ENCODE measurements around the gene BLACAT1. TPM values are rescaled to one million over a fixed set of nuclear protein-coding genes. Genes with fewer than 3 reads are reported as not detected.

BLACAT1 gene
- polyA plus RNA-seq = 5.6 and 6.0 TPM in 2 replicates
- 12.2 and 15.9 TPM in 2 replicates for polyA minus RNA-seq

- no peaks in the 10 kb centered on the region for H3K9me3 ChIP-seq (ENCODE audit: low read length)
- no peaks in the 10 kb centered on the region for H3K9me2 ChIP-seq (ENCODE audit: insufficient read depth, low read length)
- peak within 1 kb of the TSS; percentile 98 for H3K4me2 ChIP-seq (ENCODE audit: low read length)
- peaks cover 8% of the 10 kb centered on the region for H4K20me1 ChIP-seq (ENCODE audit: insufficient read depth)
- no peaks in the 10 kb centered on the region for H3K27me3 ChIP-seq (ENCODE audit: insufficient read depth, low read depth, low read length)
- peaks cover 4% of the 10 kb centered on the region for H3F3A ChIP-seq (ENCODE audit: insufficient read depth, low read length, poor library complexity, severe bottlenecking)
- peak within 1 kb of the TSS; percentile 81 for H3K4me3 ChIP-seq (ENCODE audit: low read length)
- peak within 1 kb of the TSS; percentile 93 for H3K27ac ChIP-seq (ENCODE audit: low read length)
- peak; percentile 49 for TF ChIP-seq SMC3 (conservative IDR thresholded peaks at IDR 0.05; ENCODE audit: poor library complexity)
- TF ChIP-seq RAD21 (conservative IDR thresholded peaks at IDR 0.05) = no peak
- TF ChIP-seq REST (IDR thresholded peaks at IDR 0.05; ENCODE audit: borderline replicate concordance) = peak; percentile 14
- peak; percentile 9 for TF ChIP-seq POLR2AphosphoS5 (IDR thresholded peaks at IDR 0.05)
- no peak for TF ChIP-seq EZH2 (IDR thresholded peaks at IDR 0.05; ENCODE audit: borderline replicate concordance, insufficient read depth, low read length, poor library complexity, severe bottlenecking)
- peaks cover 6% of the 10 kb centered on the region for H3K36me3 ChIP-seq (ENCODE audit: insufficient read depth, low read length)
- peak within 1 kb of the TSS; percentile 35 for H2AFZ ChIP-seq (ENCODE audit: low read depth, low read length)
- peak within 1 kb of the TSS; percentile 93 for H3K9ac ChIP-seq (ENCODE audit: low read length)
- peaks cover 63% of the 10 kb centered on the region for H3K79me2 ChIP-seq (replicated peaks; ENCODE audit: insufficient read depth, low read length)
Observed at GRCh38 chr1:205455581-205456382, at the start of gene BLACAT1. Gene BLACAT1 (minus strand): TSS chr1:205456045.

DNA sequence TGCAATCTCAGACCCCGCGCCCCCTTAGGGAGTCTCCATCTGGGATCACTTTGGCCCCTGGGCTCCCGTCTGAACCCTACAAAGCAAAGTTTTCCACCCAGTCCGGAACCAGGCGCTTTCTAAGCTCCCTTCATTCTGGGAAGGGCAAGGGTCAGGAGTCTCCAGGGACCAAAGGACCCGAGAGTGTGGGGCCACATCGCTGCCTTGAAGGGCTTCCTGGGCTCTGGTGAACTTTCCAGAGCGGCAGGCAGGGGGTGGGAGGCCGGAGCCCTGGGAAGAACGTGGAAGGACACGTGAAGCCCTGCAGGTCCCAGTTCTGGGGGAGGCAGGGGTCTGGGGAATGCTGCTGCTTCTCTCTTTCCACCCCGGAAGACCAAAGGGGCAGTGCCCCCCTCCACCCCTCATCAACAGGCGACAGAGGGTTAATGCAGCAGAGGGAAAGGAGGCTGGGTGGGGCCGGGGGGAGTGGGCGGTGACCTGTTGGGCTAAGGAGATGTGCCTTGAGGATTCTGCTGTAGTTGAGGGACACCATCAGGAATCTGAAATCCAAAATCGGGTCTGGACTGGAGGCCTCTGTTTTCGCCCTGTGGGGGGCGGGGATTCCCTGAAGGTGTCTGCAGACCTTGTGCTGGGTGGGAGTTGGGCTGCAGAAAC is 49.4 kb upstream of the BLACAT1 start:
- TF ChIP-seq TAF1 (IDR thresholded peaks at IDR 0.05; ENCODE audit: low read depth) = no peak
- no peak for TF ChIP-seq SMC3 (conservative IDR thresholded peaks at IDR 0.05; ENCODE audit: poor library complexity)
- TF ChIP-seq EZH2 (IDR thresholded peaks at IDR 0.05; ENCODE audit: borderline replicate concordance, insufficient read depth, low read length, poor library complexity, severe bottlenecking) = no peak
- no peak for TF ChIP-seq EP300 (conservative IDR thresholded peaks at IDR 0.05; ENCODE audit: poor library complexity, severe bottlenecking)
- TF ChIP-seq CTCF (IDR thresholded peaks at IDR 0.05; ENCODE audit: poor library complexity, severe bottlenecking) = no peak
- H3K27me3 ChIP-seq (ENCODE audit: insufficient read depth, low read depth, low read length) = peaks cover 5% of the 10 kb centered on the region
- peak overlapping the region; percentile 56 for H3K9ac ChIP-seq (ENCODE audit: low read length)
- H3F3A ChIP-seq (ENCODE audit: insufficient read depth, low read length, poor library complexity, severe bottlenecking) = no peaks in the 10 kb centered on the region
- H3K36me3 ChIP-seq (ENCODE audit: insufficient read depth, low read length) = no peaks in the 10 kb centered on the region
- H3K9me3 ChIP-seq (ENCODE audit: low read length) = no peaks in the 10 kb centered on the region
- H2AFZ ChIP-seq (ENCODE audit: low read depth, low read length) = peak overlapping the region; percentile 61
- peak overlapping the region; percentile 27 for H3K4me2 ChIP-seq (ENCODE audit: low read length)
- H3K4me3 ChIP-seq (ENCODE audit: low read length) = peak overlapping the region; percentile 67
- no peaks in the 10 kb centered on the region for H3K79me2 ChIP-seq (replicated peaks; ENCODE audit: insufficient read depth, low read length)
- H4K20me1 ChIP-seq (ENCODE audit: insufficient read depth) = no peaks in the 10 kb centered on the region
- H3K9me2 ChIP-seq (ENCODE audit: insufficient read depth, low read length) = no peaks in the 10 kb centered on the region
- no peak overlapping the region for H3K27ac ChIP-seq (ENCODE audit: low read length)
